ENCODE measurements around the gene GOLGA1.

GRCh38 chr9:124878021-124878420, 62.9 kb downstream of the GOLGA1 start:
- TF ChIP-seq CTCF (conservative IDR thresholded peaks at IDR 0.05; ENCODE audit: low read length): no peak
- TF ChIP-seq EZH2phosphoT487 (IDR thresholded peaks at IDR 0.05; ENCODE audit: borderline replicate concordance, low read depth, low read length): no peak
